HepG2 (cell line): ENCODE data around the gene RGL1. TPM values are rescaled to one million over a fixed set of nuclear protein-coding genes. Genes with fewer than 3 reads are reported as not detected.

Experiments
- ATAC-seq: fragments of 200-7000 bp; cut with Tn5 transposase; 3 replicates; pipeline ENCODE4 v1.9.1; 2020; ENCODE audit warnings: mild to moderate bottlenecking, moderate library complexity
- BruUV-seq: library from RNA; stranded (reverse); fragments of 400-500 nt; replicated peaks from 2 replicates; lab custom pipeline; 2021; lab: Mats Ljungman, UMichigan
- CTCF ChIA-PET: fragments of 300-600 bp; formaldehyde crosslinking; extraction: SDS; loops from one replicate; lab custom pipeline; 2021; ENCODE audit warnings: low total read pairs, inconsistent platforms, low intra/inter-chr PET ratio; lab: Yijun Ruan, JAX
- POLR2A ChIA-PET: fragments of 350-600 bp; sonication (Branson Sonifier 250); formaldehyde crosslinking; loops from one replicate; lab custom pipeline; 2020; ENCODE audit warnings: antibody characterized with exemption, inconsistent platforms; lab: Yijun Ruan, JAX
- DNase-seq: peaks from one replicate; pipeline ENCODE4 v3.0.0-alpha.2; 2015; ENCODE audit warnings: low spot score
- FAIRE-seq: peaks from 3 replicates; lab custom pipeline; 2011; peaks lifted over from hg19 to GRCh38; lab: Jason Lieb, UNC
- H2AFZ ChIP-seq: one replicate; pipeline ENCODE4 v1.6.1; 2011; ENCODE audit warnings: low read length, inconsistent platforms
- H3K27ac ChIP-seq: fragments of 300-600 bp; 3 replicates; pipeline ENCODE4 v1.8.0; 2011; ENCODE audit warnings: mixed run types, mild to moderate bottlenecking, mixed read lengths, low read length, inconsistent platforms; ENCODE audit not compliant: insufficient read depth; ENCODE audit errors: extremely low read length
- H3K27me3 ChIP-seq, 2 experiments: fragments of 200-600 bp in 1 of 2; 2 replicates in 1 of 2; 3 replicates in 1 of 2; pipeline versions ENCODE4 v1.6.0 to v1.8.0; 2011; ENCODE audit warnings: low read length in 2 of 2, mild to moderate bottlenecking in 2 of 2, moderate library complexity in 2 of 2, inconsistent platforms in 1 of 2; ENCODE audit not compliant: insufficient read depth in 2 of 2, control insufficient read depth in 1 of 2
- H3K36me3 ChIP-seq, 2 experiments: fragments of 200-600 bp in 1 of 2; replicated peaks in 1 of 2; 2 replicates in 1 of 2; 3 replicates in 1 of 2; pipeline versions ENCODE4 v1.5.1 to v1.8.0; 2011; ENCODE audit warnings: low read length in 2 of 2, inconsistent platforms in 1 of 2; ENCODE audit not compliant: insufficient read depth in 2 of 2, control insufficient read depth in 1 of 2
- H3K4me1 ChIP-seq: 2 replicates; pipeline ENCODE4 v1.5.1; 2012; ENCODE audit warnings: low read length, inconsistent platforms; ENCODE audit not compliant: insufficient read depth
- H3K4me2 ChIP-seq: 2 replicates; pipeline ENCODE4 v1.6.0; 2011; ENCODE audit warnings: low read depth, low read length, inconsistent platforms
- H3K4me3 ChIP-seq, 3 experiments: fragments of 200-600 bp in 1 of 3; sonication (generic), shearing (Covaris generic) in 1 of 3; replicated peaks in 1 of 3; 2 replicates each; pipeline ENCODE4 v1.5.1; 2011 to 2016; ENCODE audit warnings: low read length in 3 of 3, inconsistent platforms in 2 of 3, low read depth in 2 of 3, mild to moderate bottlenecking in 2 of 3, control low read depth in 1 of 3, mixed read lengths in 1 of 3; ENCODE audit not compliant: insufficient read depth in 1 of 3
- H3K79me2 ChIP-seq: one replicate; pipeline ENCODE4 v1.6.1; 2011; ENCODE audit warnings: low read length, inconsistent platforms; ENCODE audit not compliant: insufficient read depth
- H3K9ac ChIP-seq: 2 replicates; pipeline ENCODE4 v1.6.0; 2011; ENCODE audit warnings: mild to moderate bottlenecking, low read depth, low read length, inconsistent platforms; ENCODE audit not compliant: insufficient read depth
- H3K9me3 ChIP-seq: 2 replicates; pipeline ENCODE4 v1.5.1; 2012; ENCODE audit warnings: mild to moderate bottlenecking, low read length
- H4K20me1 ChIP-seq: 2 replicates; pipeline ENCODE4 v1.6.0; 2011; ENCODE audit warnings: inconsistent platforms, mild to moderate bottlenecking, low read length, moderate library complexity; ENCODE audit not compliant: insufficient read depth
- CCAR2 ChIP-seq: fragments of 200-400 bp; formaldehyde crosslinking; optimal IDR thresholded peaks from 2 replicates; pipeline ENCODE3; 2018; ENCODE audit warnings: low read depth, mild to moderate bottlenecking, low read length, moderate library complexity
- CENPT ChIP-seq: sonication (generic); formaldehyde crosslinking; IDR thresholded peaks from 2 replicates; pipeline ENCODE4 v1.8.0; 2022; ENCODE audit warnings: low read depth, mild to moderate bottlenecking, moderate library complexity, missing genetic modification reagents
- HNF4G ChIP-seq, 2 experiments: sonication (generic) in 1 of 2; formaldehyde crosslinking in 1 of 2; IDR thresholded peaks; 2 replicates each; pipeline versions ENCODE4 v1.4.0 to v1.6.1; 2011 to 2020; ENCODE audit warnings: borderline replicate concordance in 2 of 2, low read depth in 2 of 2, mild to moderate bottlenecking in 2 of 2, low read length in 1 of 2, missing genetic modification reagents in 1 of 2, moderate library complexity in 1 of 2
- KAT8 ChIP-seq: IDR thresholded peaks from 2 replicates; pipeline ENCODE4 v1.6.1; 2016; ENCODE audit warnings: missing genetic modification reagents, missing compliant biosample characterization
- KLF16 ChIP-seq, 2 experiments: sonication (generic) in 1 of 2; formaldehyde crosslinking in 1 of 2; IDR thresholded peaks; 2 replicates each; pipeline versions ENCODE4 v1.6.1 to v1.8.0; 2016 to 2023; ENCODE audit warnings: missing genetic modification reagents in 2 of 2, missing compliant biosample characterization in 1 of 2
- SP140L ChIP-seq: sonication (generic); formaldehyde crosslinking; IDR thresholded peaks from 2 replicates; pipeline ENCODE4 v1.4.0; 2020; ENCODE audit warnings: missing genetic modification reagents, borderline replicate concordance
- TCF12 ChIP-seq, 2 experiments: fragments of 450-650 bp in 1 of 2; sonication (generic) in 1 of 2; formaldehyde crosslinking in 1 of 2; IDR thresholded peaks; 2 replicates each; pipeline versions ENCODE4 v1.6.1 to v1.8.0; 2017 to 2022; ENCODE audit warnings: antibody characterized with exemption in 1 of 2, mild to moderate bottlenecking in 1 of 2, missing genetic modification reagents in 1 of 2, moderate library complexity in 1 of 2
- ZFP36L1 ChIP-seq: sonication (generic); formaldehyde crosslinking; IDR thresholded peaks from 2 replicates; pipeline ENCODE4 v1.8.0; 2022; ENCODE audit warnings: mild to moderate bottlenecking, missing genetic modification reagents, moderate library complexity
- ZNF143 ChIP-seq: sonication (generic); formaldehyde crosslinking; IDR thresholded peaks from 2 replicates; pipeline ENCODE4 v1.4.0; 2020; ENCODE audit warnings: missing genetic modification reagents
- ZNF235 ChIP-seq: sonication (generic); formaldehyde crosslinking; IDR thresholded peaks from 2 replicates; pipeline ENCODE4 v1.8.1; 2023; ENCODE audit warnings: mild to moderate bottlenecking, missing genetic modification reagents, borderline replicate concordance
- ZNF296 ChIP-seq: sonication (generic); formaldehyde crosslinking; conservative IDR thresholded peaks from 2 replicates; pipeline ENCODE4 v1.5.0; 2020; ENCODE audit warnings: mild to moderate bottlenecking, missing genetic modification reagents
- ZNF362 ChIP-seq: sonication (generic); formaldehyde crosslinking; IDR thresholded peaks from 2 replicates; pipeline ENCODE4 v1.4.0; 2020; ENCODE audit warnings: missing genetic modification reagents, mild to moderate bottlenecking, borderline replicate concordance
- ZNF530 ChIP-seq: sonication (generic); formaldehyde crosslinking; IDR thresholded peaks from 2 replicates; pipeline ENCODE4 v1.5.0; 2020; ENCODE audit warnings: low read depth, mild to moderate bottlenecking, missing genetic modification reagents
- ZNF556 ChIP-seq: sonication (generic); formaldehyde crosslinking; IDR thresholded peaks from 2 replicates; pipeline ENCODE4 v1.4.0; 2020; ENCODE audit warnings: mild to moderate bottlenecking, missing genetic modification reagents, borderline replicate concordance
- ZNF737 ChIP-seq: sonication (generic); formaldehyde crosslinking; IDR thresholded peaks from 2 replicates; pipeline ENCODE4 v1.5.0; 2020; ENCODE audit warnings: missing genetic modification reagents, mild to moderate bottlenecking, borderline replicate concordance
- ZSCAN5A ChIP-seq: sonication (generic); formaldehyde crosslinking; IDR thresholded peaks from 2 replicates; pipeline ENCODE4 v1.8.0; 2022; ENCODE audit warnings: mild to moderate bottlenecking, missing genetic modification reagents, borderline replicate concordance
- ZSCAN9 ChIP-seq: IDR thresholded peaks from 2 replicates; pipeline ENCODE4 v1.6.1; 2016; ENCODE audit warnings: borderline replicate concordance
- WGBS: methylation state at CpG from one replicate; pipeline ENCODE4 v1.1.6; 2017; ENCODE audit warnings: low lambda C conversion rate; 5-methylcytosine and 5-hydroxymethylcytosine counted together
- in situ Hi-C: cut with HindIII; loops from 2 replicates; pipeline ENCODE4 v1.10.0; 2017; ENCODE audit warnings: low pct_unique_long_range_greater_than_20kb; ENCODE audit not compliant: extremely low pct_ligation_motif_present
- intact Hi-C: fragments of 100-400 bp; cut with micrococcal nuclease; formaldehyde crosslinking; loops from one replicate; pipeline ENCODE4 v1.10.0; 2022; ENCODE audit not compliant: unreplicated experiment
- polyA plus RNA-seq, 8 experiments: library from polyadenylated mRNA; depleted of rRNA in 3 of 8; stranded (reverse) in 7 of 8; unstranded in 1 of 8; fragments of >200 nt; fragmentation: Illumina TruSeq in 4 of 8; extraction: Trizol in 4 of 8; gene quantifications; 2 replicates each; pipeline versions ENCODE4 v1.2.1 to v1.2.3, GENCODE V29; 2011 to 2016; ENCODE audit warnings: low read depth in 4 of 8, missing spikeins in 1 of 8, mixed read lengths in 1 of 8; ENCODE audit not compliant: insufficient read depth in 1 of 8
- total RNA-seq, 5 experiments: library from RNA; depleted of rRNA; stranded (reverse); fragments of >200 nt; fragmentation: Illumina TruSeq; extraction: Trizol; gene quantifications; 2 replicates each; pipeline ENCODE4 v1.2.3, GENCODE V29; 2016; ENCODE audit warnings: low read depth in 1 of 5

The RGL1 gene
- total and polyA plus RNA-seq, 2 of the 13 experiments (the other 11 are each of a cell fraction or from before 2014, with no cell fraction given), result 3.5 to 4.7 TPM

GRCh38 chr1:183756326-183756725 lies 48.6 kb upstream of the RGL1 start:
- in situ Hi-C loops (no loop called here), intact Hi-C loops (no loop called here)
- TF ChIP-seq CENPT (CRISPR knock-in tag), result no peak
- TF ChIP-seq ZNF296 (CRISPR knock-in tag), result no peak
- no peak for TF ChIP-seq KLF16 (CRISPR knock-in tag; IDR thresholded peaks at IDR 0.05)
- no peak for TF ChIP-seq TCF12 (IDR thresholded peaks at IDR 0.05)
- TF ChIP-seq TCF12 (CRISPR knock-in tag; IDR thresholded peaks at IDR 0.05), result no peak
- TF ChIP-seq ZSCAN5A, result no peak
- no peak for TF ChIP-seq HNF4G (IDR thresholded peaks at IDR 0.05; ENCODE audit: borderline replicate concordance, low read depth, low read length)
- TF ChIP-seq HNF4G (CRISPR knock-in tag; IDR thresholded peaks at IDR 0.05; ENCODE audit: borderline replicate concordance, low read depth), result no peak
- no peak for TF ChIP-seq ZNF737 (CRISPR knock-in tag)
- TF ChIP-seq SP140L (CRISPR knock-in tag), result no peak
- no peak for TF ChIP-seq ZNF362
- no peak for TF ChIP-seq ZNF143 (CRISPR knock-in tag)
- TF ChIP-seq KAT8 (CRISPR knock-in tag), result no peak
- no peak for TF ChIP-seq ZSCAN9
- no peak for TF ChIP-seq ZNF556 (CRISPR knock-in tag)
- no peak for TF ChIP-seq ZNF235 (CRISPR knock-in tag)
- TF ChIP-seq ZFP36L1 (CRISPR knock-in tag), result no peak
- TF ChIP-seq ZNF530 (CRISPR knock-in tag), result no peak
- no peak for TF ChIP-seq CCAR2
- Histone ChIP-seq H4K20me1 (no peaks in the 10 kb centered on the region), H3K36me3 (no peaks in the 10 kb centered on the region; a peak in 1 of 5 replicates), H3K9me3 (no peaks in the 10 kb centered on the region), H3K79me2 (no peaks in the 10 kb centered on the region), H3K4me1 (peaks cover 4% of the 10 kb centered on the region; the same call in 1 of the 2 replicates), H3K27ac (no peak overlapping the region), H3K4me3 (no peak overlapping the region), H3K27me3 (no peaks in the 10 kb centered on the region), H2AFZ (no peak overlapping the region), H3K9ac (no peak overlapping the region), H3K4me2 (no peak overlapping the region)
- POLR2A ChIA-PET, result no interaction called here
- CTCF ChIA-PET, result no interaction called here
- WGBS, result 95% methylated on average over 2 of the region's 2 CpGs
- FAIRE-seq (no peak), DNase-seq (no peak), ATAC-seq (no peak)
- no TSS peak for BruUV-seq
